SK-MEL-5 (cell line): ENCODE results near the gene MATN1. TPM values are rescaled to one million over a fixed set of nuclear protein-coding genes. Genes with fewer than 3 reads are reported as not detected.
A peak's percentile ranks its signal among the peaks of the same experiment; 100 is the strongest.

Source experiments
- DNase-seq: peaks from one replicate; pipeline ENCODE4 v3.0.0-alpha.2; 2016; ENCODE audit warnings: low read depth, low spot score
- in situ Hi-C: cut with HindIII; loops from 2 replicates; pipeline ENCODE4 v1.10.0; 2016; ENCODE audit warnings: low sequenced_read_pairs, high pct_unique_total_duplicates, low pct_unique_long_range_greater_than_20kb
- total RNA-seq: library from RNA; depleted of rRNA; stranded (reverse); fragments of >200 nt; shearing (Covaris generic); gene quantifications from 2 replicates; pipeline ENCODE4 v1.2.3, GENCODE V29; 2014

MATN1 gene
- total RNA-seq, 1 experiment from 2014 or later: 0.18 TPM

- DNase-seq: no peak
- in situ Hi-C loops: no loop called here
These were observed 15.6 kb upstream of the MATN1 start for GRCh38 chr1:30738715-30739559.

GRCh38 chr1:30738040-30738714 lies 14.8 kb upstream of the MATN1 start:
- no peak for DNase-seq
- in situ Hi-C loops: no loop called here

GRCh38 chr1:30737357-30738039 lies 14.1 kb upstream of the MATN1 start:
- in situ Hi-C loops: no loop called here
- no peak for DNase-seq

- DNase-seq: no peak
- in situ Hi-C loops: no loop called here
These were observed 12.5 kb upstream of the MATN1 start for GRCh38 chr1:30735668-30736498.

GRCh38 chr1:30735124-30735523 lies 11.7 kb upstream of the MATN1 start:
- DNase-seq: no peak
- in situ Hi-C loops: no loop called here

GRCh38 chr1:30734580-30734979 lies 11.2 kb upstream of the MATN1 start:
- DNase-seq: no peak
- in situ Hi-C loops: no loop called here

- in situ Hi-C loops: no loop called here
- no peak for DNase-seq
These were observed 10.7 kb upstream of the MATN1 start for GRCh38 chr1:30734106-30734505.

GRCh38 chr1:30733493-30733892 lies 10.1 kb upstream of the MATN1 start:
- peak; percentile 45 for DNase-seq
- in situ Hi-C loops: no loop called here

GRCh38 chr1:30732277-30732996 lies 9.1 kb upstream of the MATN1 start:
- peak; percentile 81 for DNase-seq
- in situ Hi-C loops: no loop called here

- DNase-seq: no peak
- in situ Hi-C loops: no loop called here
These were observed 8.5 kb upstream of the MATN1 start for GRCh38 chr1:30731806-30732276.

- in situ Hi-C loops: no loop called here
These were observed 7.9 kb upstream of the MATN1 start for GRCh38 chr1:30731109-30731805.

GRCh38 chr1:30730346-30731108 lies 7.1 kb upstream of the MATN1 start:
- in situ Hi-C loops: no loop called here
- no peak for DNase-seq

More at GRCh38 chr1:30731109-30731805, 7.9 kb upstream of the MATN1 start:
- no peak for DNase-seq

- in situ Hi-C loops: no loop called here
- no peak for DNase-seq
These were observed 6.5 kb upstream of the MATN1 start for GRCh38 chr1:30729901-30730300.

- no peak for DNase-seq
- in situ Hi-C loops: no loop called here
These were observed 5.7 kb upstream of the MATN1 start for GRCh38 chr1:30728832-30729638.

- DNase-seq: no peak
- in situ Hi-C loops: no loop called here
These were observed 5.0 kb upstream of the MATN1 start for GRCh38 chr1:30728340-30728739.
